CD8-positive, alpha-beta memory T cell (primary cell): ENCODE measurements around the gene SDF4. TPM values are rescaled to one million over a fixed set of nuclear protein-coding genes. Genes with fewer than 3 reads are reported as not detected.
"Not testable (repeated sequence)": the region's sequence is repeated elsewhere in the genome, so short reads cannot be mapped to it uniquely, and the experiment has no call there.

Experiments
- CTCF ChIA-PET: fragments of 350-600 bp; sonication (Branson Sonifier 250); formaldehyde crosslinking; loops from one replicate; lab custom pipeline; 2021; ENCODE audit warnings: antibody characterized with exemption; lab: Charles Lee
- POLR2A ChIA-PET: fragments of 350-600 bp; sonication (Branson Sonifier 250); formaldehyde crosslinking; loops from one replicate; lab custom pipeline; 2021; ENCODE audit warnings: antibody characterized with exemption; lab: Charles Lee
- DNase-seq, 5 donors: peaks; one replicate each; pipeline versions ENCODE4 v3.0.0 to v3.0.0-alpha.2; 2020 to 2022; ENCODE audit warnings: mixed read lengths in 1 of 5
- H3K27ac ChIP-seq: one replicate; pipeline ENCODE4 v1.7.0; 2013; ENCODE audit warnings: low read depth, mild to moderate bottlenecking, low read length, moderate library complexity
- H3K27me3 ChIP-seq: 2 replicates; pipeline ENCODE4 v1.7.0; 2013; ENCODE audit warnings: low read length, mild to moderate bottlenecking; ENCODE audit not compliant: insufficient read depth, poor library complexity, severe bottlenecking
- H3K36me3 ChIP-seq: 2 replicates; pipeline ENCODE4 v1.7.0; 2013; ENCODE audit warnings: mild to moderate bottlenecking, low read length, moderate library complexity; ENCODE audit not compliant: insufficient read depth
- H3K4me1 ChIP-seq: 2 replicates; pipeline ENCODE4 v1.7.0; 2013; ENCODE audit warnings: mild to moderate bottlenecking, low read length, moderate library complexity; ENCODE audit not compliant: insufficient read depth
- H3K4me3 ChIP-seq: 2 replicates; pipeline ENCODE4 v1.7.0; 2013; ENCODE audit warnings: mild to moderate bottlenecking, low read length
- H3K9me3 ChIP-seq: 2 replicates; pipeline ENCODE4 v1.7.0; 2013; ENCODE audit warnings: mild to moderate bottlenecking, low read length
- H3K27ac Mint-ChIP-seq, 8 donors: one replicate each; pipeline ENCODE4 v1.8.0; 2020 to 2021; ENCODE audit warnings: mixed read lengths in 8 of 8, mild to moderate bottlenecking in 6 of 8, inconsistent platforms in 3 of 8, moderate library complexity in 3 of 8
- H3K27me3 Mint-ChIP-seq, 2 donors: one replicate each; pipeline ENCODE4 v1.8.0; 2020 to 2021; ENCODE audit warnings: mixed read lengths in 2 of 2, mild to moderate bottlenecking in 1 of 2, moderate library complexity in 1 of 2
- H3K36me3 Mint-ChIP-seq, 3 donors: one replicate each; pipeline ENCODE4 v1.8.0; 2020 to 2021; ENCODE audit warnings: mixed read lengths in 3 of 3, inconsistent platforms in 1 of 3, mild to moderate bottlenecking in 1 of 3
- H3K4me1 Mint-ChIP-seq, 3 donors: one replicate each; pipeline ENCODE4 v1.8.0; 2020 to 2021; ENCODE audit warnings: mixed read lengths in 3 of 3, inconsistent platforms in 1 of 3, mild to moderate bottlenecking in 1 of 3
- H3K4me3 Mint-ChIP-seq, 7 donors: one replicate each; pipeline ENCODE4 v1.8.0; 2020 to 2021; ENCODE audit warnings: mixed read lengths in 7 of 7, mild to moderate bottlenecking in 6 of 7, moderate library complexity in 4 of 7, inconsistent platforms in 2 of 7
- H3K9me3 Mint-ChIP-seq, 5 donors: one replicate each; pipeline ENCODE4 v1.8.0; 2020 to 2022; ENCODE audit warnings: mixed read lengths in 5 of 5, mild to moderate bottlenecking in 3 of 5, moderate library complexity in 2 of 5, inconsistent platforms in 1 of 5
- polyA plus RNA-seq: library from polyadenylated mRNA; unstranded; fragments of 300-500 nt; fragmentation: Illumina TruSeq; gene quantifications from one replicate; pipeline ENCODE4 v1.2.3, GENCODE V29; 2021
- total RNA-seq, 2 experiments: library from RNA; stranded (reverse); gene quantifications; one replicate each; pipeline ENCODE4 v1.2.3, GENCODE V29; 2021

The SDF4 gene
- total and polyA plus RNA-seq, 3 experiments from 2014 or later = 108 to 169 (median 158) TPM

- H3K27ac Mint-ChIP-seq = peak overlapping the region in 1 of 8 donors; percentile 11
- Histone ChIP-seq H3K9me3 (peaks cover 4% of the 10 kb centered on the region), H3K27ac (no peak overlapping the region), H3K4me1 (peaks cover 7% of the 10 kb centered on the region), H3K36me3 (no peaks in the 10 kb centered on the region), H3K4me3 (no peak overlapping the region), H3K27me3 (no peaks in the 10 kb centered on the region)
- H3K9me3 Mint-ChIP-seq = peaks cover 4 to 12% (median 7%) of the 10 kb centered on the region in 5 donors
- peaks cover 0 to 8% (median 0%) of the 10 kb centered on the region in 3 donors for H3K4me1 Mint-ChIP-seq
- peak in 2 of 5 donors; percentile 0 to 38 for DNase-seq
- H3K27me3 Mint-ChIP-seq = peaks cover 0 to 2% of the 10 kb centered on the region in 2 donors
- CTCF ChIA-PET = no interaction called here
- H3K36me3 Mint-ChIP-seq = no peaks in the 10 kb centered on the region
- H3K4me3 Mint-ChIP-seq = no peak overlapping the region
- POLR2A ChIA-PET = no interaction called here
Measured at GRCh38 chr1:1197551-1198422, 34.0 kb downstream of the SDF4 start.

- H3K27me3 ChIP-seq = no peaks in the 10 kb centered on the region
- peak overlapping the region in 1 of 8 donors; percentile 90 for H3K27ac Mint-ChIP-seq
- peaks cover 0 to 2% of the 10 kb centered on the region in 2 donors for H3K27me3 Mint-ChIP-seq
- no peak overlapping the region for H3K4me3 ChIP-seq
- no peak overlapping the region for H3K27ac ChIP-seq
- H3K9me3 ChIP-seq = peaks cover 4% of the 10 kb centered on the region
- H3K36me3 Mint-ChIP-seq = no peaks in the 10 kb centered on the region
- ChIA-PET CTCF (no interaction called here), POLR2A (no interaction called here)
- peaks cover 6 to 12% (median 7%) of the 10 kb centered on the region in 5 donors for H3K9me3 Mint-ChIP-seq
- H3K4me1 ChIP-seq = peaks cover 7% of the 10 kb centered on the region
- peaks cover 0 to 8% (median 0%) of the 10 kb centered on the region in 3 donors for H3K4me1 Mint-ChIP-seq
- H3K36me3 ChIP-seq = no peaks in the 10 kb centered on the region
- DNase-seq = no peak
- H3K4me3 Mint-ChIP-seq = no peak overlapping the region
Measured at GRCh38 chr1:1197188-1197500, 34.7 kb downstream of the SDF4 start.

- H3K9me3 ChIP-seq = peaks cover 4% of the 10 kb centered on the region
- H3K9me3 Mint-ChIP-seq = peaks cover 7 to 17% (median 10%) of the 10 kb centered on the region in 5 donors
- H3K4me3 Mint-ChIP-seq = no peak overlapping the region
- peak overlapping the region in 2 of 8 donors; percentile 11 to 90 for H3K27ac Mint-ChIP-seq
- no peak overlapping the region for H3K27ac ChIP-seq
- peaks cover 7% of the 10 kb centered on the region for H3K4me1 ChIP-seq
- no peaks in the 10 kb centered on the region for H3K36me3 ChIP-seq
- POLR2A ChIA-PET = no interaction called here
- H3K27me3 ChIP-seq = no peaks in the 10 kb centered on the region
- CTCF ChIA-PET = no interaction called here
- no peak overlapping the region for H3K4me3 ChIP-seq
- H3K27me3 Mint-ChIP-seq = peaks cover 0 to 5% of the 10 kb centered on the region in 2 donors
- peaks cover 0 to 2% (median 0%) of the 10 kb centered on the region in 3 donors for H3K36me3 Mint-ChIP-seq
- DNase-seq = peak in 2 of 5 donors; percentile 0 to 43
- H3K4me1 Mint-ChIP-seq = peaks cover 0 to 8% (median 0%) of the 10 kb centered on the region in 3 donors
Measured at GRCh38 chr1:1196431-1197187, 35.2 kb downstream of the SDF4 start.

GRCh38 chr1:1195726-1196125 lies 36.1 kb downstream of the SDF4 start:
- peak in 1 of 5 donors; percentile 0 for DNase-seq
- H3K27ac Mint-ChIP-seq = peak overlapping the region in 1 of 8 donors; percentile 50
- POLR2A ChIA-PET, H3K36me3 ChIP-seq, H3K4me3 Mint-ChIP-seq, CTCF ChIA-PET, H3K9me3 ChIP-seq, H3K27me3 ChIP-seq, H3K36me3 Mint-ChIP-seq, H3K4me3 ChIP-seq, H3K4me1 Mint-ChIP-seq, H3K27ac ChIP-seq, H3K4me1 ChIP-seq, H3K27me3 Mint-ChIP-seq: not testable (repeated sequence)
- peaks cover 7 to 17% (median 10%) of the 10 kb centered on the region in 5 donors for H3K9me3 Mint-ChIP-seq

- peaks cover 4% of the 10 kb centered on the region for H3K9me3 ChIP-seq
- H3K36me3 ChIP-seq = no peaks in the 10 kb centered on the region
- ChIA-PET CTCF (interaction anchor here (0.8 kb wide), 1 partner anchor 72 kb away, joined by 3 read pairs; no protein-coding TSS in a partner anchor), POLR2A (no interaction called here)
- H3K4me1 Mint-ChIP-seq = peaks cover 0 to 3% (median 0%) of the 10 kb centered on the region in 3 donors
- H3K4me3 ChIP-seq = no peak overlapping the region
- H3K27ac ChIP-seq = no peak overlapping the region
- peaks cover 7 to 17% (median 10%) of the 10 kb centered on the region in 5 donors for H3K9me3 Mint-ChIP-seq
- H3K4me3 Mint-ChIP-seq = no peak overlapping the region
- H3K4me1 ChIP-seq = no peaks in the 10 kb centered on the region
- H3K36me3 Mint-ChIP-seq = peaks cover 0 to 2% (median 0%) of the 10 kb centered on the region in 3 donors
- H3K27me3 ChIP-seq = no peaks in the 10 kb centered on the region
- peaks cover 0 to 5% of the 10 kb centered on the region in 2 donors for H3K27me3 Mint-ChIP-seq
- H3K27ac Mint-ChIP-seq = peak overlapping the region in 2 of 8 donors; percentile 25 to 68
- DNase-seq = no peak
Measured at GRCh38 chr1:1194723-1195122, 37.1 kb downstream of the SDF4 start.

- Mint-ChIP-seq H3K4me3 (no peak overlapping the region), H3K9me3 (peaks cover 7 to 17% (median 10%) of the 10 kb centered on the region in 5 donors), H3K36me3 (peaks cover 0 to 2% (median 0%) of the 10 kb centered on the region in 3 donors), H3K27me3 (peaks cover 0 to 5% of the 10 kb centered on the region in 2 donors), H3K4me1 (no peaks in the 10 kb centered on the region), H3K27ac (no peak overlapping the region)
- Histone ChIP-seq H3K4me1 (no peaks in the 10 kb centered on the region), H3K9me3 (peaks cover 4% of the 10 kb centered on the region), H3K4me3 (no peak overlapping the region), H3K27ac (no peak overlapping the region), H3K36me3 (no peaks in the 10 kb centered on the region), H3K27me3 (no peaks in the 10 kb centered on the region)
- ChIA-PET CTCF (no interaction called here), POLR2A (no interaction called here)
- DNase-seq = no peak
Measured at GRCh38 chr1:1191734-1192133, 40.1 kb downstream of the SDF4 start.

GRCh38 chr1:1189111-1189510 lies 42.7 kb downstream of the SDF4 start:
- Mint-ChIP-seq H3K9me3 (peaks cover 0 to 6% (median 4%) of the 10 kb centered on the region in 5 donors), H3K4me1 (no peaks in the 10 kb centered on the region), H3K27me3 (peaks cover 0 to 5% of the 10 kb centered on the region in 2 donors), H3K4me3 (no peak overlapping the region), H3K36me3 (peaks cover 0 to 2% (median 0%) of the 10 kb centered on the region in 3 donors), H3K27ac (no peak overlapping the region)
- H3K27ac ChIP-seq = no peak overlapping the region
- POLR2A ChIA-PET = no interaction called here
- CTCF ChIA-PET = no interaction called here
- H3K9me3 ChIP-seq = no peaks in the 10 kb centered on the region
- H3K4me1 ChIP-seq = no peaks in the 10 kb centered on the region
- H3K4me3 ChIP-seq = no peak overlapping the region
- no peak for DNase-seq
- H3K36me3 ChIP-seq = no peaks in the 10 kb centered on the region
- H3K27me3 ChIP-seq = no peaks in the 10 kb centered on the region

- peaks cover 0 to 6% (median 4%) of the 10 kb centered on the region in 5 donors for H3K9me3 Mint-ChIP-seq
- H3K4me1 Mint-ChIP-seq = no peaks in the 10 kb centered on the region
- no peaks in the 10 kb centered on the region for H3K27me3 ChIP-seq
- H3K4me1 ChIP-seq = no peaks in the 10 kb centered on the region
- no peaks in the 10 kb centered on the region for H3K9me3 ChIP-seq
- no peak for DNase-seq
- H3K36me3 ChIP-seq = no peaks in the 10 kb centered on the region
- no peak overlapping the region for H3K4me3 ChIP-seq
- H3K4me3 Mint-ChIP-seq = no peak overlapping the region
- peaks cover 0 to 5% of the 10 kb centered on the region in 2 donors for H3K27me3 Mint-ChIP-seq
- ChIA-PET CTCF (no interaction called here), POLR2A (interaction anchor here (0.7 kb wide), 1 partner anchor 180 kb away, joined by 3 read pairs; no protein-coding TSS in a partner anchor)
- H3K36me3 Mint-ChIP-seq = peaks cover 0 to 2% (median 0%) of the 10 kb centered on the region in 3 donors
- H3K27ac Mint-ChIP-seq = no peak overlapping the region
- no peak overlapping the region for H3K27ac ChIP-seq
Measured at GRCh38 chr1:1187938-1188337, 43.9 kb downstream of the SDF4 start.
